SK-N-SH (cell line): ENCODE measurements around the gene EXTL2. TPM values are rescaled to one million over a fixed set of nuclear protein-coding genes. Genes with fewer than 3 reads are reported as not detected.

Experiments used
- CTCF ChIA-PET: fragments of 300-600, 350-600 bp; formaldehyde crosslinking; extraction: SDS; loops from one replicate; lab custom pipeline; 2021; lab: Yijun Ruan, JAX
- POLR2A ChIA-PET: fragments of 350-600 bp; sonication (Branson Sonifier 250); formaldehyde crosslinking; extraction: SDS; loops from one replicate; lab custom pipeline; 2020; ENCODE audit warnings: antibody characterized with exemption, inconsistent platforms; lab: Yijun Ruan, JAX
- DNase-seq: peaks from one replicate; pipeline ENCODE4 v3.0.0; 2012
- H2AFZ ChIP-seq: fragments of 200-600 bp; sonication (generic); 2 replicates; pipeline ENCODE4 v1.8.1; 2016; ENCODE audit warnings: antibody characterized with exemption, mild to moderate bottlenecking, low read depth
- H3F3A ChIP-seq: fragments of 200-600 bp; sonication (generic); replicated peaks from 2 replicates; pipeline ENCODE3; 2016; ENCODE audit warnings: antibody characterized with exemption, mild to moderate bottlenecking; ENCODE audit not compliant: insufficient read depth
- H3K27ac ChIP-seq, 2 experiments: fragments of 200-500 bp in 1 of 2; fragments of 200-600 bp in 1 of 2; sonication (Bioruptor generic) in 1 of 2; sonication (generic), shearing (Covaris generic) in 1 of 2; 2 replicates each; pipeline versions ENCODE4 v1.5.1 to v1.6.1; 2014 to 2016; ENCODE audit warnings: low read depth in 2 of 2, inconsistent platforms in 1 of 2, low read length in 1 of 2, mild to moderate bottlenecking in 1 of 2, mixed read lengths in 1 of 2
- H3K27me3 ChIP-seq: fragments of 200-600 bp; sonication (generic), shearing (Covaris generic); 2 replicates; pipeline ENCODE4 v1.6.1; 2016; ENCODE audit warnings: mixed run types; ENCODE audit not compliant: insufficient read depth
- H3K36me3 ChIP-seq, 2 experiments: fragments of 200-500 bp in 1 of 2; fragments of 200-600 bp in 1 of 2; sonication (Bioruptor generic) in 1 of 2; sonication (generic) in 1 of 2; replicated peaks in 1 of 2; 2 replicates each; pipeline versions ENCODE3 to v1.5.1; 2014 to 2016; ENCODE audit warnings: low read length in 1 of 2, mild to moderate bottlenecking in 1 of 2; ENCODE audit not compliant: insufficient read depth in 2 of 2, control insufficient read depth in 1 of 2
- H3K4me1 ChIP-seq, 2 experiments: fragments of 200-500 bp in 1 of 2; fragments of 200-600 bp in 1 of 2; sonication (Bioruptor generic) in 1 of 2; sonication (generic), shearing (Covaris generic) in 1 of 2; 2 replicates each; pipeline versions ENCODE4 v1.5.1 to v1.6.1; 2014 to 2016; ENCODE audit warnings: low read depth in 1 of 2, low read length in 1 of 2, mixed run types in 1 of 2; ENCODE audit not compliant: insufficient read depth in 2 of 2, control insufficient read depth in 1 of 2
- H3K4me2 ChIP-seq: fragments of 200-600 bp; sonication (generic), shearing (Covaris generic); 2 replicates; pipeline ENCODE4 v1.6.1; 2017; ENCODE audit warnings: mixed run types
- H3K4me3 ChIP-seq, 2 experiments: fragments of 200-500 bp in 1 of 2; fragments of 200-600 bp in 1 of 2; sonication (Bioruptor generic) in 1 of 2; sonication (generic), shearing (Covaris generic) in 1 of 2; 2 replicates each; pipeline versions ENCODE4 v1.5.1 to v1.8.1; 2014 to 2016; ENCODE audit warnings: low read depth in 2 of 2, inconsistent platforms in 1 of 2, low read length in 1 of 2, mild to moderate bottlenecking in 1 of 2, mixed read lengths in 1 of 2, moderate library complexity in 1 of 2
- H3K79me2 ChIP-seq: fragments of 200-600 bp; sonication (generic); 2 replicates; pipeline ENCODE4 v1.8.1; 2017; ENCODE audit warnings: mild to moderate bottlenecking; ENCODE audit not compliant: insufficient read depth
- H3K9ac ChIP-seq: fragments of 200-600 bp; sonication (generic); 2 replicates; pipeline ENCODE4 v1.6.1; 2017; ENCODE audit warnings: mixed run types
- H3K9me2 ChIP-seq: fragments of 200-600 bp; sonication (generic); 2 replicates; pipeline ENCODE4 v1.6.1; 2017; ENCODE audit warnings: mixed run types
- H3K9me3 ChIP-seq: fragments of 200-600 bp; sonication (generic); 2 replicates; pipeline ENCODE4 v1.6.1; 2017; ENCODE audit warnings: mixed run types, mild to moderate bottlenecking, moderate library complexity
- H4K20me1 ChIP-seq: fragments of 200-600 bp; sonication (generic); 2 replicates; pipeline ENCODE4 v1.6.1; 2017; ENCODE audit warnings: mild to moderate bottlenecking, mixed run types; ENCODE audit not compliant: insufficient read depth
- CHD2 ChIP-seq: fragments of 150-350 bp; IDR thresholded peaks from 2 replicates; pipeline ENCODE4 v1.6.1; 2018; ENCODE audit warnings: low read length; ENCODE audit not compliant: partially characterized antibody
- CTCF ChIP-seq: fragments of 200-600 bp; sonication (generic); IDR thresholded peaks from 2 replicates; pipeline ENCODE4 v1.6.1; 2017; ENCODE audit warnings: antibody characterized with exemption, mild to moderate bottlenecking, moderate library complexity
- FOSL2 ChIP-seq: IDR thresholded peaks from 2 replicates; pipeline ENCODE4 v1.4.0; 2012; ENCODE audit warnings: low read depth, mild to moderate bottlenecking, moderate library complexity, borderline replicate concordance
- FOXJ3 ChIP-seq: sonication (generic); formaldehyde crosslinking; IDR thresholded peaks from 2 replicates; pipeline ENCODE4 v1.5.1; 2020; ENCODE audit warnings: mild to moderate bottlenecking, missing genetic modification reagents
- FOXM1 ChIP-seq: IDR thresholded peaks from 2 replicates; pipeline ENCODE4 v1.4.0; 2012; ENCODE audit warnings: low read depth, mild to moderate bottlenecking
- GABPA ChIP-seq: IDR thresholded peaks from 2 replicates; pipeline ENCODE4 v1.4.0; 2012; ENCODE audit warnings: low read depth, mild to moderate bottlenecking
- MXI1 ChIP-seq: IDR thresholded peaks from 2 replicates; pipeline ENCODE4 v1.6.1; 2012; ENCODE audit warnings: mild to moderate bottlenecking, low read depth, low read length, improper control_type of control experiment
- NFIC ChIP-seq: IDR thresholded peaks from 2 replicates; pipeline ENCODE4 v1.4.0; 2012; ENCODE audit warnings: borderline replicate concordance
- NRF1 ChIP-seq: IDR thresholded peaks from 2 replicates; pipeline ENCODE4 v1.6.1; 2012; ENCODE audit warnings: low read depth, mild to moderate bottlenecking, low read length
- PBX3 ChIP-seq: IDR thresholded peaks from 2 replicates; pipeline ENCODE4; 2012
- POLR2AphosphoS5 ChIP-seq: IDR thresholded peaks from 2 replicates; pipeline ENCODE4 v1.6.1; 2012; ENCODE audit warnings: low read depth, low read length
- RAD21 ChIP-seq: IDR thresholded peaks from 2 replicates; pipeline ENCODE4 v1.6.1; 2012; ENCODE audit warnings: mild to moderate bottlenecking, low read length
- RCOR1 ChIP-seq: fragments of 150-350 bp; IDR thresholded peaks from 2 replicates; pipeline ENCODE4 v1.6.1; 2017; ENCODE audit warnings: antibody characterized with exemption, low read length
- RFX5 ChIP-seq: IDR thresholded peaks from 2 replicates; pipeline ENCODE4 v1.6.1; 2012; ENCODE audit warnings: mild to moderate bottlenecking, improper control_type of control experiment, low read length
- RXRA ChIP-seq: IDR thresholded peaks from 2 replicates; pipeline ENCODE4 v1.4.0; 2012; ENCODE audit warnings: low read depth, mild to moderate bottlenecking, borderline replicate concordance
- SMC3 ChIP-seq: IDR thresholded peaks from 2 replicates; pipeline ENCODE4 v1.6.1; 2012; ENCODE audit warnings: low read depth, low read length, improper control_type of control experiment
- TAF1 ChIP-seq: IDR thresholded peaks from 2 replicates; pipeline ENCODE4 v1.6.1; 2012; ENCODE audit warnings: low read depth, mild to moderate bottlenecking, low read length, moderate library complexity, borderline replicate concordance
- TCF12 ChIP-seq: IDR thresholded peaks from 2 replicates; pipeline ENCODE4 v1.4.0; 2012
- WGBS: methylation state at CpG from one replicate; pipeline ENCODE4 v1.1.6; 2017; ENCODE audit warnings: low lambda C conversion rate; 5-methylcytosine and 5-hydroxymethylcytosine counted together
- polyA plus RNA-seq, 3 experiments: library from polyadenylated mRNA; depleted of rRNA; stranded (reverse); fragments of >200 nt; gene quantifications; 2 replicates each; pipeline ENCODE4 v1.2.3, GENCODE V29; 2012
- TF ChIP-seq, protein P1 (sequence below): IDR thresholded peaks from 2 replicates; pipeline ENCODE4 v1.4.0; 2012; ENCODE audit warnings: low read depth
- TF ChIP-seq, protein P2 (sequence below): IDR thresholded peaks from 2 replicates; pipeline ENCODE4 v1.4.0; 2012; ENCODE audit warnings: low read depth, borderline replicate concordance

Gene EXTL2
- polyA plus RNA-seq, 1 of the 3 experiments (the other 2 are of a cell fraction), result 20.3 TPM

- TF ChIP-seq NRF1 (peak; percentile 63), POLR2AphosphoS5 (peak; percentile 77), TCF12 (peak; percentile 22; the same call in 1 of the 2 replicates), FOSL2 (no peak), RXRA (no peak)
- TF ChIP-seq, protein P1, sequence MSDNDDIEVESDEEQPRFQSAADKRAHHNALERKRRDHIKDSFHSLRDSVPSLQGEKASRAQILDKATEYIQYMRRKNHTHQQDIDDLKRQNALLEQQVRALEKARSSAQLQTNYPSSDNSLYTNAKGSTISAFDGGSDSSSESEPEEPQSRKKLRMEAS, result peak; percentile 82
These were observed 1.2 kb upstream of the EXTL2 start, which contains the start of gene SLC30A7 (continued) for GRCh38 chr1:100895540-100896480.

DNA sequence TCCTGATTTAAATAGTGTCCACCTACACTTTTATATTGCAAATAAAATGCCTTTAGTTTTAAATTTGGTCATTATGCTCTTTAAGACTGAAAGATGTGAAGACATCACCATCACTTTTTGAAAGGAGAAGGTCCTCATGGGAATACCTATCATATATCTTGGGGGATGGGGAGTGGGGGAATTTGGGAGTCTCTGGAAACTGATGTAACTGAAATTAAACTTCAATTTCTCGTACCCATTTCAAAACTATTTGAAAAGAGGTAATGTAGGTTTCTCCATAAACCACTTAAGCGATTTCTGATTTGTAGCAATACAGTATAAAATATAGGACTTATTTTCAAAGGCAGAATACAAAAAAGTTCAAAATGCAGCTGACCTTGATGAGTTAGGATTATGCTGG is 924 bp downstream of the EXTL2 start:
- no peaks in the 10 kb centered on the region for H4K20me1 ChIP-seq
- TF ChIP-seq RFX5, result no peak
- no peak for TF ChIP-seq TAF1
- TF ChIP-seq POLR2AphosphoS5, result no peak
- TF ChIP-seq RXRA, result no peak
- no peak for TF ChIP-seq GABPA
- TF ChIP-seq, protein P1, result no peak
- TF ChIP-seq, protein P2, sequence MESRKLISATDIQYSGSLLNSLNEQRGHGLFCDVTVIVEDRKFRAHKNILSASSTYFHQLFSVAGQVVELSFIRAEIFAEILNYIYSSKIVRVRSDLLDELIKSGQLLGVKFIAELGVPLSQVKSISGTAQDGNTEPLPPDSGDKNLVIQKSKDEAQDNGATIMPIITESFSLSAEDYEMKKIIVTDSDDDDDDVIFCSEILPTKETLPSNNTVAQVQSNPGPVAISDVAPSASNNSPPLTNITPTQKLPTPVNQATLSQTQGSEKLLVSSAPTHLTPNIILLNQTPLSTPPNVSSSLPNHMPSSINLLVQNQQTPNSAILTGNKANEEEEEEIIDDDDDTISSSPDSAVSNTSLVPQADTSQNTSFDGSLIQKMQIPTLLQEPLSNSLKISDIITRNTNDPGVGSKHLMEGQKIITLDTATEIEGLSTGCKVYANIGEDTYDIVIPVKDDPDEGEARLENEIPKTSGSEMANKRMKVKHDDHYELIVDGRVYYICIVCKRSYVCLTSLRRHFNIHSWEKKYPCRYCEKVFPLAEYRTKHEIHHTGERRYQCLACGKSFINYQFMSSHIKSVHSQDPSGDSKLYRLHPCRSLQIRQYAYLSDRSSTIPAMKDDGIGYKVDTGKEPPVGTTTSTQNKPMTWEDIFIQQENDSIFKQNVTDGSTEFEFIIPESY, result no peak
- TF ChIP-seq NFIC, result no peak
- TF ChIP-seq SMC3, result no peak
- TF ChIP-seq CHD2, result no peak
- TF ChIP-seq FOXJ3, result no peak
- TF ChIP-seq PBX3, result no peak
- no peak for TF ChIP-seq FOSL2
- TF ChIP-seq CTCF, result no peak
- no peak for TF ChIP-seq FOXM1
- TF ChIP-seq RAD21, result no peak
- no peak for TF ChIP-seq MXI1
- no peak for TF ChIP-seq NRF1
- TF ChIP-seq RCOR1, result no peak
- TF ChIP-seq, all 33 proteins: peak for 0
- Histone ChIP-seq H3F3A (peaks cover 13% of the 10 kb centered on the region), H3K4me3 (peak overlapping the region; percentile 95 to 99), H3K27ac (peak overlapping the region; percentile 96 to 99), H3K4me1 (peaks cover 8 to 17% of the 10 kb centered on the region in 2 experiments; a peak in 3 of 4 replicates), H3K9ac (peak overlapping the region; percentile 94; the same call in 1 of the 2 replicates), H3K9me3 (no peaks in the 10 kb centered on the region), H3K4me2 (peak overlapping the region; percentile 92), H2AFZ (peak overlapping the region; percentile 90; the same call in 1 of the 2 replicates), H3K79me2 (peaks cover 79% of the 10 kb centered on the region), H3K36me3 (peaks cover 14 to 27% of the 10 kb centered on the region in 2 experiments), H3K27me3 (no peaks in the 10 kb centered on the region), H3K9me2 (no peaks in the 10 kb centered on the region)
- peak; percentile 4 for DNase-seq
- 7% methylated on average over 2 of the region's 2 CpGs for WGBS
- ChIA-PET POLR2A (no interaction called here), CTCF (interaction anchor here (1.7 to 2.1 kb wide), 2 partner anchors 25 to 394 kb away, joined by 5 to 9 read pairs; no protein-coding TSS in a partner anchor)
